Muscle of leg (tissue), 11 donors: ENCODE results near the gene TPRG1. TPM values are rescaled to one million over a fixed set of nuclear protein-coding genes. Genes with fewer than 3 reads are reported as not detected.

Experiments used
- DNase-seq: peaks from one replicate; pipeline ENCODE4 v3.0.0; 2013
- H3K27ac ChIP-seq: one replicate; pipeline ENCODE4 v1.5.1; 2013; ENCODE audit warnings: mild to moderate bottlenecking, low read length, control low read depth
- H3K27me3 ChIP-seq: one replicate; pipeline ENCODE4 v1.6.1; 2013; ENCODE audit warnings: low read length; ENCODE audit not compliant: control insufficient read depth, insufficient read depth
- H3K36me3 ChIP-seq: one replicate; pipeline ENCODE4 v1.6.1; 2013; ENCODE audit warnings: low read length; ENCODE audit not compliant: control insufficient read depth, insufficient read depth
- H3K4me1 ChIP-seq: one replicate; pipeline ENCODE4 v1.6.1; 2013; ENCODE audit warnings: low read length; ENCODE audit not compliant: control insufficient read depth, insufficient read depth
- H3K4me3 ChIP-seq: one replicate; pipeline ENCODE4 v1.5.1; 2013; ENCODE audit warnings: low read length, control low read depth
- H3K9me3 ChIP-seq: replicated peaks from 2 replicates; pipeline ENCODE4 v1.6.1; 2013; ENCODE audit warnings: low read depth, low read length; ENCODE audit not compliant: control insufficient read depth
- WGBS: methylation state at CpG from one replicate; pipeline ENCODE4 v1.1.5; 2013; ENCODE audit warnings: missing lambda C conversion rate; ENCODE audit not compliant: insufficient coverage; 5-methylcytosine and 5-hydroxymethylcytosine counted together
- polyA plus RNA-seq, 8 donors: library from polyadenylated mRNA; unstranded; fragments of 120-200 nt; gene quantifications; one replicate each; pipeline versions ENCODE4 v1.2.1 to v1.2.3, GENCODE V29; 2013; ENCODE audit warnings: inconsistent platforms in 1 of 8, low replicate concordance in 1 of 8; ENCODE audit not compliant: insufficient read length in 8 of 8, insufficient read depth in 1 of 8
- total RNA-seq: library from RNA; stranded (reverse); fragments of 120-200 nt; gene quantifications from one replicate; pipeline ENCODE4 v1.2.4, GENCODE V29; 2013

Gene TPRG1
- total and polyA plus RNA-seq, 9 donors: 1.2 to 5.6 (median 2.0) TPM

DNA sequence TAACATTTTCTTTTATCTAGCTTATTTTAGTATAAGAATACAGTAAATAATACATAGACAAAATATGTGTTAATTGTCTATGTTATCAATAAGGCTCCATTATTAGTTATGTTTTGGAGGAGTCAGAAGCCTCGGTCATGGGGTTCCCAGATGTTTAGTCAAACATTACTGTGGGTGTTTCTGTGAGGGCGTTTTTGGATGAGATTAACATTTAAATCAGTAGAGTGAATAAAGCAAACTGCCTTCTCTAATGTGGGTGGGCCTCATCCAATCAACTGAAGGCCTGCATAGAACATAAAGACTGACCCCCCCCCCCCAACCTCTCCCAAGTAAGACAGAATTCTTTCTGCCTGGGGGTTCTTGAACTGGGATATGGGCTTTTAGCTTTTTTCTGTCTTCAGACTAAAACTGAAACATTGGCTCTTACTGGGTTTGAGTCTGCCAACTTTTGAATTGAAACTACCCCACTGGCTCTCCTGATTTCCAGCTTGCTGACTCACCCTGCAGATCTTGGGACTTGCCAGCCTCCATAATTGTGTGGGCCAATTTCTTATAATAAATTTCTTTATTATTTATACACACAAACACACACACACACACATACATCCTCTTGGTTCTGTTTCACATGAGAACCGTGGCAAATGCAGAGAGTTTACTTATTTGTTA, 192.0 kb downstream of the TPRG1 start:
- Histone ChIP-seq H3K36me3 (no peaks in the 10 kb centered on the region), H3K27ac (no peak overlapping the region), H3K4me1 (peaks cover 17% of the 10 kb centered on the region), H3K27me3 (no peaks in the 10 kb centered on the region), H3K4me3 (no peak overlapping the region), H3K9me3 (no peaks in the 10 kb centered on the region)
- DNase-seq: peak; percentile 78
- WGBS: no CpG with 5 or more reads among the region's 3 CpGs

GRCh38 chr3:189365609-189366564, 194.1 kb downstream of the TPRG1 start:
- Histone ChIP-seq H3K36me3 (no peaks in the 10 kb centered on the region), H3K9me3 (no peaks in the 10 kb centered on the region), H3K27ac (peak overlapping the region; percentile 11), H3K27me3 (no peaks in the 10 kb centered on the region), H3K4me1 (peaks cover 10% of the 10 kb centered on the region), H3K4me3 (no peak overlapping the region)
- DNase-seq: peak; percentile 86
- WGBS: 40% methylated on average over 2 of the region's 3 CpGs

GRCh38 chr3:189368384-189368783, 196.6 kb downstream of the TPRG1 start:
- Histone ChIP-seq H3K4me3 (no peak overlapping the region), H3K27ac (no peak overlapping the region), H3K27me3 (no peaks in the 10 kb centered on the region), H3K4me1 (peaks cover 2% of the 10 kb centered on the region), H3K36me3 (no peaks in the 10 kb centered on the region), H3K9me3 (no peaks in the 10 kb centered on the region)
- WGBS: 89% methylated on average over 3 of the region's 4 CpGs
- DNase-seq: no peak

DNA sequence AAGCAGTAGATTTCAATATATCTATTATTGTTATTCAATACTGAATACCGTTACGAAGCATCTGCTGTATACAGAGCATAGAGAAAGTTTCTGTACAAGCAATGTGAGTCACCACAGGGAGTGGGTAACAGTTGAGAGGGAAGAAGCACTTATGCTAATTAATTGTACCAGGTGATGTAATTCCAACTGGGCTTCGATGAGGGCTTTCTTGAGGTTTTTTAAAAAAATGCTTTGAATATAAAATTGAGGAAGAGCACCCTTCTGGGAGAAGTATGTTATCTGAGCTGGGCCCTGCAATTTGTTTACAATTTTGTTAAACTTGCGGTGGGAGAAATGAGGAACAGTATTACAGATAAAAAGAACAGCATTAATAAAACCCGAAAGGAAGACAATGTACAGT, 197.9 kb downstream of the TPRG1 start:
- Histone ChIP-seq H3K27ac (no peak overlapping the region), H3K9me3 (no peaks in the 10 kb centered on the region), H3K4me3 (no peak overlapping the region), H3K27me3 (no peaks in the 10 kb centered on the region), H3K36me3 (no peaks in the 10 kb centered on the region), H3K4me1 (no peaks in the 10 kb centered on the region)
- 71% methylated on average over 2 of the region's 5 CpGs for WGBS
- DNase-seq: no peak

- Histone ChIP-seq H3K36me3 (no peaks in the 10 kb centered on the region), H3K4me3 (no peak overlapping the region), H3K9me3 (no peaks in the 10 kb centered on the region), H3K4me1 (no peaks in the 10 kb centered on the region), H3K27ac (no peak overlapping the region), H3K27me3 (no peaks in the 10 kb centered on the region)
- WGBS: no CpG with 5 or more reads among the region's 3 CpGs
- no peak for DNase-seq
These were observed 200.5 kb downstream of the TPRG1 start for GRCh38 chr3:189372243-189372642.
